ENCODE data around the gene ARRDC3. TPM values are rescaled to one million over a fixed set of nuclear protein-coding genes. Genes with fewer than 3 reads are reported as not detected.

ARRDC3 gene
- total and polyA plus RNA-seq, 2 experiments from 2014 or later = 11.9 to 16.5 TPM

- DNase-seq (ENCODE audit: low spot score) (no peak), ATAC-seq (no peak)
- Mint-ChIP-seq H3K4me1 (no peaks in the 10 kb centered on the region), H3K36me3 (ENCODE audit: low read depth) (peaks cover 43% of the 10 kb centered on the region), H3K27ac (no peak overlapping the region), H3K9me3 (no peaks in the 10 kb centered on the region), H3K4me3 (no peak overlapping the region), H3K27me3 (ENCODE audit: insufficient read depth, low read depth, poor library complexity) (peaks cover 3% of the 10 kb centered on the region)
- no peak overlapping the region for H3K4me2 ChIP-seq
- H4K20me1 ChIP-seq (replicated peaks; ENCODE audit: insufficient read depth) = no peaks in the 10 kb centered on the region
- no peak for TF ChIP-seq ZNF462 (CRISPR knock-in tag; IDR thresholded peaks at IDR 0.05)
- no peak for TF ChIP-seq JUNB (IDR thresholded peaks at IDR 0.05; ENCODE audit: unreplicated experiment)
- no peak for TF ChIP-seq REST (IDR thresholded peaks at IDR 0.05; ENCODE audit: unreplicated experiment)
- no peak for TF ChIP-seq NANOG (IDR thresholded peaks at IDR 0.05; ENCODE audit: borderline replicate concordance)
- TF ChIP-seq EZH2 (IDR thresholded peaks at IDR 0.05; ENCODE audit: low read depth, unreplicated experiment) = no peak
- TF ChIP-seq CTCF (conservative IDR thresholded peaks at IDR 0.05; ENCODE audit: low read depth in 2 of 2) = no peak
- no peak for TF ChIP-seq ETS1 (IDR thresholded peaks at IDR 0.05)
- no peak for TF ChIP-seq ZNF114 (CRISPR knock-in tag; IDR thresholded peaks at IDR 0.05)
- TF ChIP-seq CREB1 (CRISPR knock-in tag; IDR thresholded peaks at IDR 0.05; ENCODE audit: low read depth) = no peak
- no peak for TF ChIP-seq ZNF331 (CRISPR knock-in tag; IDR thresholded peaks at IDR 0.05; ENCODE audit: low read depth)
- no peak for TF ChIP-seq EZH2phosphoT487 (IDR thresholded peaks at IDR 0.05; ENCODE audit: unreplicated experiment)
- no peak for TF ChIP-seq STAT1 (IDR thresholded peaks at IDR 0.05; ENCODE audit: unreplicated experiment)
- TF ChIP-seq POLR2AphosphoS5 (IDR thresholded peaks at IDR 0.05; ENCODE audit: low read depth) = no peak
- no peaks in the 10 kb centered on the region for H3K4me1 ChIP-seq (ENCODE audit: insufficient read depth)
- H2AFZ ChIP-seq = no peak overlapping the region
- no peak overlapping the region for H3K27ac ChIP-seq (ENCODE audit: low read depth)
- H3K36me3 ChIP-seq (ENCODE audit: insufficient read depth) = peaks cover 4% of the 10 kb centered on the region
- no peaks in the 10 kb centered on the region for H3K27me3 ChIP-seq (ENCODE audit: insufficient read depth)
- no peak overlapping the region for H3K4me3 ChIP-seq
- H3F3A ChIP-seq (replicated peaks; ENCODE audit: low read depth) = no peaks in the 10 kb centered on the region
- no peaks in the 10 kb centered on the region for H3K9me2 ChIP-seq (ENCODE audit: insufficient read depth)
- no peaks in the 10 kb centered on the region for H3K79me2 ChIP-seq (replicated peaks; ENCODE audit: insufficient read depth)
Observed at GRCh38 chr5:91367344-91367743, 15.8 kb downstream of the ARRDC3 start.
